HG03460 (cell line): ENCODE data around the gene COPS3.
A peak's percentile ranks its signal among the peaks of the same experiment; 100 is the strongest.

Experiments
- ATAC-seq: cut with Tn5 transposase; IDR thresholded peaks from one replicate; pipeline ENCODE4 v1.9.1; 2021; ENCODE audit not compliant: unreplicated experiment

COPS3 gene

GRCh38 chr17:17246879-17247278, 34.2 kb downstream of the COPS3 start:
- ATAC-seq, result no peak

- ATAC-seq, result no peak
Observed at GRCh38 chr17:17243163-17243562, 37.9 kb downstream of the COPS3 start.

- ATAC-seq, result no peak
Observed at GRCh38 chr17:17242246-17242645, 38.8 kb downstream of the COPS3 start.

GRCh38 chr17:17241656-17242055, 39.4 kb downstream of the COPS3 start:
- ATAC-seq, result no peak

- ATAC-seq, result no peak
Observed at GRCh38 chr17:17239832-17240231, 41.2 kb downstream of the COPS3 start.

GRCh38 chr17:17237026-17237799, 43.8 kb downstream of the COPS3 start, which contains the start of gene FLCN:
Gene FLCN (minus strand): TSS chr17:17237168. CDS start chr17:17228137, 9,031 bp downstream.
- ATAC-seq, result peak; percentile 75

- peak; percentile 11 for ATAC-seq
Observed at GRCh38 chr17:17236295-17237025, 44.6 kb downstream of the COPS3 start.

- ATAC-seq, result no peak
Observed at GRCh38 chr17:17235212-17236174, 45.6 kb downstream of the COPS3 start.

- ATAC-seq, result no peak
Observed at GRCh38 chr17:17232303-17232621, 48.8 kb downstream of the COPS3 start.

- ATAC-seq, result no peak
Observed at GRCh38 chr17:17231621-17232302, 49.3 kb downstream of the COPS3 start.

GRCh38 chr17:17229416-17230384, 51.3 kb downstream of the COPS3 start:
- no peak for ATAC-seq

- ATAC-seq, result no peak
Observed at GRCh38 chr17:17228521-17229279, 52.3 kb downstream of the COPS3 start.

- ATAC-seq, result no peak
Observed at GRCh38 chr17:17227608-17228520, 53.2 kb downstream of the COPS3 start.

- no peak for ATAC-seq
Observed at GRCh38 chr17:17226451-17227265, 54.4 kb downstream of the COPS3 start.

- ATAC-seq, result no peak
Observed at GRCh38 chr17:17225901-17226300, 55.1 kb downstream of the COPS3 start.

- ATAC-seq, result no peak
Observed at GRCh38 chr17:17224137-17224536, 56.9 kb downstream of the COPS3 start.

GRCh38 chr17:17223736-17224135, 57.3 kb downstream of the COPS3 start:
- no peak for ATAC-seq
